WTC11 (cell line): Measurements from ENCODE around the gene ITGA1. TPM values are rescaled to one million over a fixed set of nuclear protein-coding genes. Genes with fewer than 3 reads are reported as not detected.
"Not testable (repeated sequence)": the region's sequence is repeated elsewhere in the genome, so short reads cannot be mapped to it uniquely, and the experiment has no call there.

Source experiments
- ATAC-seq: fragments of 200-7000 bp; cut with Tn5 transposase; 2 replicates; pipeline ENCODE4 v1.10.0; 2021; ENCODE audit warnings: mild to moderate bottlenecking, moderate library complexity
- CTCF ChIA-PET: fragments of 300-600 bp; sonication (Branson Sonifier 250); formaldehyde crosslinking; loops from one replicate; lab custom pipeline; 2021; ENCODE audit warnings: antibody characterized with exemption; lab: Charles Lee
- POLR2A ChIA-PET: fragments of 350-600 bp; sonication (Branson Sonifier 250); formaldehyde crosslinking; loops from one replicate; lab custom pipeline; 2021; ENCODE audit warnings: antibody characterized with exemption; lab: Charles Lee
- DNase-seq: peaks from one replicate; pipeline ENCODE4 v3.0.0; 2021; ENCODE audit warnings: low spot score
- H3K27ac Mint-ChIP-seq: 2 replicates; pipeline ENCODE4 v1.8.0; 2021; ENCODE audit warnings: mixed read lengths
- H3K27me3 Mint-ChIP-seq: 2 replicates; pipeline ENCODE4 v1.8.0; 2021; ENCODE audit warnings: low read depth, mild to moderate bottlenecking, moderate library complexity, mixed read lengths
- H3K36me3 Mint-ChIP-seq: 2 replicates; pipeline ENCODE4 v1.8.0; 2021; ENCODE audit warnings: mixed read lengths
- H3K4me1 Mint-ChIP-seq: 2 replicates; pipeline ENCODE4 v1.8.0; 2022; ENCODE audit warnings: mixed read lengths
- H3K4me3 Mint-ChIP-seq: 2 replicates; pipeline ENCODE4 v1.8.0; 2021; ENCODE audit warnings: mild to moderate bottlenecking, moderate library complexity, mixed read lengths
- H3K9me3 Mint-ChIP-seq: 2 replicates; pipeline ENCODE4 v1.8.0; 2021; ENCODE audit warnings: mixed read lengths
- AFF4 ChIP-seq: sonication (generic); formaldehyde crosslinking; IDR thresholded peaks from 2 replicates; pipeline ENCODE4 v1.8.1; 2023; ENCODE audit warnings: mild to moderate bottlenecking, missing genetic modification reagents, borderline replicate concordance
- AR ChIP-seq: fragments of 250-450 bp; sonication (Bioruptor Pico); IDR thresholded peaks from 2 replicates; pipeline ENCODE4 v1.9.0; 2021; ENCODE audit warnings: mild to moderate bottlenecking
- ATF2 ChIP-seq: sonication (generic); formaldehyde crosslinking; IDR thresholded peaks from 2 replicates; pipeline ENCODE4 v1.8.1; 2022; ENCODE audit warnings: low read depth, missing genetic modification reagents, borderline replicate concordance
- CBFB ChIP-seq: sonication (generic); formaldehyde crosslinking; IDR thresholded peaks from 2 replicates; pipeline ENCODE4 v1.8.1; 2022; ENCODE audit warnings: mild to moderate bottlenecking, low read depth, missing genetic modification reagents
- E2F1 ChIP-seq: sonication (generic); formaldehyde crosslinking; IDR thresholded peaks from 2 replicates; pipeline ENCODE4 v1.8.0; 2022; ENCODE audit warnings: mild to moderate bottlenecking, missing genetic modification reagents
- ETV6 ChIP-seq: sonication (generic); formaldehyde crosslinking; IDR thresholded peaks from 2 replicates; pipeline ENCODE4 v1.8.1; 2022; ENCODE audit warnings: mild to moderate bottlenecking, missing genetic modification reagents
- FOXP1 ChIP-seq: sonication (generic); formaldehyde crosslinking; IDR thresholded peaks from 2 replicates; pipeline ENCODE4 v1.8.0; 2022; ENCODE audit warnings: missing genetic modification reagents, mild to moderate bottlenecking, moderate library complexity, borderline replicate concordance
- JAZF1 ChIP-seq: fragments of 250-450 bp; sonication (Bioruptor Pico); IDR thresholded peaks from 2 replicates; pipeline ENCODE4 v1.9.0; 2021; ENCODE audit warnings: moderate library complexity, mild to moderate bottlenecking, inconsistent platforms
- PREB ChIP-seq: sonication (generic); formaldehyde crosslinking; IDR thresholded peaks from 2 replicates; pipeline ENCODE4 v1.8.1; 2022; ENCODE audit warnings: mild to moderate bottlenecking, missing genetic modification reagents, moderate library complexity, borderline replicate concordance
- SMAD3 ChIP-seq: sonication (generic); formaldehyde crosslinking; IDR thresholded peaks from 2 replicates; pipeline ENCODE4 v1.8.0; 2022; ENCODE audit warnings: missing genetic modification reagents, mild to moderate bottlenecking, borderline replicate concordance
- TCF7 ChIP-seq: sonication (generic); formaldehyde crosslinking; IDR thresholded peaks from 2 replicates; pipeline ENCODE4 v1.8.0; 2022; ENCODE audit warnings: mild to moderate bottlenecking, low read depth, missing genetic modification reagents, moderate library complexity
- ZBTB21 ChIP-seq: sonication (generic); formaldehyde crosslinking; IDR thresholded peaks from 2 replicates; pipeline ENCODE4 v1.8.1; 2023; ENCODE audit warnings: mild to moderate bottlenecking, missing genetic modification reagents, borderline replicate concordance
- ZNF219 ChIP-seq: sonication (generic); formaldehyde crosslinking; IDR thresholded peaks from 2 replicates; pipeline ENCODE4 v1.8.0; 2023; ENCODE audit warnings: missing genetic modification reagents, mild to moderate bottlenecking, borderline replicate concordance
- ZNF232 ChIP-seq: sonication (generic); formaldehyde crosslinking; IDR thresholded peaks from 2 replicates; pipeline ENCODE4 v1.8.0; 2022; ENCODE audit warnings: mild to moderate bottlenecking, missing genetic modification reagents
- ZNF263 ChIP-seq: sonication (generic); formaldehyde crosslinking; IDR thresholded peaks from 2 replicates; pipeline ENCODE4 v1.8.1; 2022; ENCODE audit warnings: low read depth, mild to moderate bottlenecking, moderate library complexity, missing genetic modification reagents
- ZNF416 ChIP-seq: fragments of 250-450 bp; sonication (Bioruptor Pico); IDR thresholded peaks from 2 replicates; pipeline ENCODE4 v1.9.0; 2021; ENCODE audit warnings: mild to moderate bottlenecking, inconsistent platforms
- ZNF512 ChIP-seq: sonication (generic); formaldehyde crosslinking; IDR thresholded peaks from 2 replicates; pipeline ENCODE4 v1.8.1; 2022; ENCODE audit warnings: missing genetic modification reagents, borderline replicate concordance
- total RNA-seq: library from RNA; stranded (reverse); gene quantifications from 3 replicates; pipeline ENCODE4 v1.2.3, GENCODE V29; 2021

Gene ITGA1
- total RNA-seq, 1 experiment from 2014 or later: 6.5 TPM

- ChIA-PET POLR2A (no interaction called here), CTCF (interaction anchor here (1.2 kb wide), 1 partner anchor 125 kb away, joined by 3 read pairs; no protein-coding TSS in a partner anchor)
- H3K27me3 Mint-ChIP-seq: no peaks in the 10 kb centered on the region
- ATAC-seq (no peak), DNase-seq (no peak)
- no peaks in the 10 kb centered on the region for H3K9me3 Mint-ChIP-seq
- 0 out of 2 replicates have a peak, but pooled peaks cover 5% of the 10 kb centered on the region for H3K36me3 Mint-ChIP-seq
- no peak overlapping the region for H3K4me3 Mint-ChIP-seq
- no peak overlapping the region for H3K27ac Mint-ChIP-seq
- TF ChIP-seq ZNF219: no peak
- no peak for TF ChIP-seq ZNF263 (CRISPR knock-in tag)
- peaks cover 20% of the 10 kb centered on the region for H3K4me1 Mint-ChIP-seq
Measured at GRCh38 chr5:52817818-52818217, 30.1 kb downstream of the ITGA1 start.

GRCh38 chr5:52818360-52818759, 30.6 kb downstream of the ITGA1 start:
- DNase-seq (no peak), ATAC-seq (peak; percentile 47; the same call in 1 of the 2 replicates)
- H3K36me3 Mint-ChIP-seq: 0 out of 2 replicates have a peak, but pooled peaks cover 5% of the 10 kb centered on the region
- peak overlapping the region; percentile 53; the same call in 1 of the 2 replicates for H3K27ac Mint-ChIP-seq
- H3K4me3 Mint-ChIP-seq: no peak overlapping the region
- ChIA-PET CTCF (no interaction called here), POLR2A (no interaction called here)
- no peak for TF ChIP-seq JAZF1 (CRISPR knock-in tag)
- TF ChIP-seq ZNF232: no peak
- no peak for TF ChIP-seq TCF7 (CRISPR knock-in tag)
- TF ChIP-seq ZNF512 (CRISPR knock-in tag): no peak
- TF ChIP-seq ZNF416 (CRISPR knock-in tag): no peak
- TF ChIP-seq ZBTB21 (CRISPR knock-in tag): no peak
- TF ChIP-seq ETV6: no peak
- TF ChIP-seq E2F1 (CRISPR knock-in tag): no peak
- no peak for TF ChIP-seq CBFB
- H3K27me3 Mint-ChIP-seq: no peaks in the 10 kb centered on the region
- peaks cover 20% of the 10 kb centered on the region for H3K4me1 Mint-ChIP-seq
- no peaks in the 10 kb centered on the region for H3K9me3 Mint-ChIP-seq

GRCh38 chr5:52818807-52819206, 31.1 kb downstream of the ITGA1 start:
- CTCF ChIA-PET, ATAC-seq, H3K4me3 Mint-ChIP-seq, H3K27me3 Mint-ChIP-seq, DNase-seq, H3K27ac Mint-ChIP-seq, H3K9me3 Mint-ChIP-seq, POLR2A ChIA-PET, H3K36me3 Mint-ChIP-seq: not testable (repeated sequence)
- peaks cover 20% of the 10 kb centered on the region for H3K4me1 Mint-ChIP-seq

GRCh38 chr5:52821901-52822300, 34.2 kb downstream of the ITGA1 start:
- H3K4me1 Mint-ChIP-seq: peaks cover 16% of the 10 kb centered on the region
- H3K27ac Mint-ChIP-seq: no peak overlapping the region
- no peak overlapping the region for H3K4me3 Mint-ChIP-seq
- ChIA-PET CTCF (interaction anchor here (1.2 kb wide), 1 partner anchor 293 kb away, joined by 4 read pairs; no protein-coding TSS in a partner anchor), POLR2A (no interaction called here)
- 0 out of 2 replicates have a peak, but pooled peaks cover 5% of the 10 kb centered on the region for H3K36me3 Mint-ChIP-seq
- peaks cover 1% of the 10 kb centered on the region for H3K9me3 Mint-ChIP-seq
- DNase-seq (no peak), ATAC-seq (no peak)
- no peaks in the 10 kb centered on the region for H3K27me3 Mint-ChIP-seq
- TF ChIP-seq ATF2 (CRISPR knock-in tag) (no peak), SMAD3 (no peak), FOXP1 (CRISPR knock-in tag) (no peak), AFF4 (no peak), PREB (CRISPR knock-in tag) (no peak), AR (CRISPR knock-in tag) (no peak)
